Sigmoid colon (tissue), 4 donors: ENCODE results near the gene ZNF674.

Experiments used
- CTCF ChIP-seq, 4 experiments: fragments of 450-650 bp in 3 of 4; fragments of 200-600 bp in 1 of 4; IDR thresholded peaks; one replicate each; pipeline ENCODE4 v1.5.1; 2016 to 2019; ENCODE audit warnings: antibody characterized with exemption in 4 of 4, mild to moderate bottlenecking in 3 of 4, moderate library complexity in 2 of 4
- EP300 ChIP-seq, 4 donors: sonication (generic); formaldehyde crosslinking; IDR thresholded peaks; one replicate each; pipeline ENCODE4 v1.6.1; 2017; ENCODE audit warnings: antibody characterized with exemption in 4 of 4
- POLR2A ChIP-seq, 2 donors: fragments of 450-650 bp; IDR thresholded peaks; one replicate each; pipeline ENCODE4 v1.6.1; 2016; ENCODE audit warnings: antibody characterized with exemption in 2 of 2, mild to moderate bottlenecking in 2 of 2, moderate library complexity in 2 of 2

GRCh38 chrX:46477435-46477834 lies 67.8 kb downstream of the ZNF674 start:
- TF ChIP-seq CTCF (IDR thresholded peaks at IDR 0.05) = no peak
- TF ChIP-seq POLR2A (IDR thresholded peaks at IDR 0.05) = no peak
- TF ChIP-seq EP300 (IDR thresholded peaks at IDR 0.05) = no peak
